HEK293T (cell line): ENCODE data around the gene ALDH3A1.

Experiments
- BHLHE40 ChIP-seq: fragments of 450-650 bp; IDR thresholded peaks from 2 replicates; pipeline ENCODE4 v1.6.1; 2016; ENCODE audit warnings: mild to moderate bottlenecking, moderate library complexity, borderline replicate concordance
- FOXA1 ChIP-seq: fragments of 450-650 bp; IDR thresholded peaks from 2 replicates; pipeline ENCODE4 v1.6.1; 2016; ENCODE audit warnings: mild to moderate bottlenecking
- FOXM1 ChIP-seq: fragments of 450-650 bp; IDR thresholded peaks from 2 replicates; pipeline ENCODE4 v1.6.1; 2017; ENCODE audit warnings: mild to moderate bottlenecking, borderline replicate concordance
- SP1 ChIP-seq: fragments of 450-650 bp; IDR thresholded peaks from 2 replicates; pipeline ENCODE4 v1.6.1; 2017

DNA sequence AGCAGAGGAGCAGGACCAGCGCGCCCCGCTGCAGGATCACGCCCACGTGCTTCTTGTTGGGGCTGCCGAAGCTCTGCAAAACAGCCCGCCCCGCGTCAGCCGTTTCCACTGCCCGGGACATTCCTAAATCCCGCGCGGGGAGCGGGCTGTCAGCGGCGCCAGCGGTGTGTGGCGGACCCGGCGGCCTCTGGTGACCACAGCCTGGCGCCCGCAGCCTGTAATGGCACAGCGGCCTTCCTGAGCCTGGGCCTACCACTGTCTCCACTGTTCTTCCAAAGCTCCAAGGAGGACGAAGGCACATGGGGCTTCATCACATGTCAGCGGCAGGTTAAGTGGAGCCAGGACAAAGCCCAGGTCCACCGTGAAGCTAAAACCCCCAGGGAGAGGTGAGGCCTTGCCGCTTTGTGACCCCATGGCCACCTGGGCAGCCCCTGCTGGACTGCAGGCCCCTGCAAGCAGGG lies 34.2 kb downstream of the ALDH3A1 start:
- no peak for TF ChIP-seq FOXM1
- no peak for TF ChIP-seq BHLHE40
- no peak for TF ChIP-seq FOXA1
- TF ChIP-seq SP1: no peak
